GM12873 (cell line): ENCODE measurements around the gene DRAM2.

Experiments
- CTCF ChIP-seq: IDR thresholded peaks from 2 replicates; pipeline ENCODE4 v1.5.1; 2012; ENCODE audit warnings: low read depth, mild to moderate bottlenecking, moderate library complexity, low read length, control low read depth; ENCODE audit not compliant: insufficient read depth; ENCODE audit errors: missing control alignments

DRAM2 gene

GRCh38 chr1:111126354-111126753, 13.5 kb downstream of the DRAM2 start:
- no peak for TF ChIP-seq CTCF

GRCh38 chr1:111116496-111116895, 23.4 kb downstream of the DRAM2 start:
- no peak for TF ChIP-seq CTCF

GRCh38 chr1:111110197-111110899, 29.5 kb downstream of the DRAM2 start:
- no peak for TF ChIP-seq CTCF

- no peak for TF ChIP-seq CTCF
These were observed 34.9 kb downstream of the DRAM2 start for GRCh38 chr1:111104981-111105380.

DNA sequence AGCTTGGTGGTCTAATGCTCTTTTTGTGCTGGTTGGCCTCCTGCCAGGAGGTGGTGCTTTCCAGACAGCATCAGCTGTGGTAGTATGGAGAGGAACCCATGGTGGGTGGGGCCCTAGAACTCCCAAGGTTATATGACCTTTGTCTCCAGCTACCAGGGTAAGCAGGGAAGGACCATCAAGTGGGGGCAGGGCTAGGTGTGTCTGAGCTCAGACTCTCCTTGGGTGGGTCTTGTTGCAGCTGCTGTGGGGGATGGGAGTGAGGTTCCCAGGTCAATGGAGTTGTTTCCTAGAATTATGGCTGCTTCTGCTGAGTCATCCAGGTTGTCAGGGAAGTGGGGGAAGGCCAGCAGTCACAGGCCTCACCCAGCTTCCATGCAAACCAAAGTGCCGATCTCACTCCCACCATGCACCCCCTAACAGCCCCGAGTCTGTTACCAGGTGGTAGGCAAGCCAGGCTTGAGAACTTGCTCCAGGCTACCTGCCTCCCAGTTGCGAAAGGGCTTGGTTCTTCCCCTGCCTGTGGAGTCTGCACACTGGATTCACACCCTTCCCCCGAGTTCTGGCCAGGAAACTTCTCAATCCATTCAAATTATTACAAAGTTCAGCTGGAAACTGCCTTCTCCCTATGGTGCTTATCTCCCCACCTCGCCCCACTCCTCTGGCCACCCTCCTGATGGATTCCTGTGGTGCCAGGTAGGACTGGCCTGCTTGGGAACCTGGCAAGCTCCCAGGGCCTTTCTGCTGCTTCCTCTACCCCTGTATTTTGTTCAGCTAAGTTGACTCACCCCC, 37.8 kb downstream of the DRAM2 start:
- TF ChIP-seq CTCF, result no peak

- TF ChIP-seq CTCF, result no peak
These were observed 40.6 kb downstream of the DRAM2 start for GRCh38 chr1:111099289-111099688.

DNA sequence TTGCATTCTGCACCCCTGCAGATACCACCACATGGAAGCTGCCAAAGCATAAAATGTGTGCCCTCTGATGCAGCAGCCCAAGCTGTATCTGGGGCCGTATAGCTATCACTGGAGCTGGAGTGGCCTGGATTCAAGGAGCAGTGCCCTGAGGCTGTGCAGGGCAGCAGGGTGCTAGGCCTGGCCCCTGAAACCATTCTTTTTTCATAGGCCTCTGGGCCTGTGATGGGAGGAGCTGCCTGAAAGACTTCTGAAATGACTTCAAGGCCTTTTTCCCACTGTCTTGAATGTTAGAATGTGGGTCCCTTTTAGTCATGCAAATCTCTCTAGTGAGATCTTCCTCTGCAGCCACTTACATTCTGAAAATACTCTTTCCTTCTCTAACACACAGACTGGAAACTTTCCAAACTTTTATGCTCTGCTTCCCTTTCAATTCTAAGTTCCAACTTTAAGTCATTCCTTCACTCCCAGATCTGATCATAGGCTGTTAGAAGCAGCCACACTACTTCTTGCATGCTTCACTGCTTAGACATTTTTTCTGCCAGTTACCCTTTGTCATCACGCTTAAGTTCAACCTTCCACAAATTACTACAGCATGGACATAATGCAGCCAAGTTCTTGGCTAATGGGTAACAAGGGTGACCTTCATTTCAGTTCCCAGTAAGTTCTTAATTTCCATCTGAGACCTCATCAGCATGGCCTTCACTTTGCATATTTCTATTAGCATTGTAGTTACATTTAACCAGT, 42.4 kb downstream of the DRAM2 start:
- TF ChIP-seq CTCF, result no peak
